SK-N-SH treated with all-trans-retinoic acid at 6 μM for 48 hours (cell line): ENCODE measurements around the gene SCN1B.

Experiments
- ATAC-seq: fragments of 200-7000 bp; cut with Tn5 transposase; 3 replicates; pipeline ENCODE4 v1.9.1; 2020; ENCODE audit warnings: mild to moderate bottlenecking, moderate library complexity
- ARNTL ChIP-seq: fragments of 450-650 bp; formaldehyde crosslinking; IDR thresholded peaks from 2 replicates; pipeline ENCODE4 v1.5.0; 2020; ENCODE audit warnings: low read depth, mild to moderate bottlenecking, moderate library complexity, borderline replicate concordance
- BACH2 ChIP-seq: fragments of 250-450 bp; sonication (Bioruptor Pico); IDR thresholded peaks from 2 replicates; pipeline ENCODE4 v1.9.0; 2021; ENCODE audit warnings: mild to moderate bottlenecking, borderline replicate concordance
- CSDC2 ChIP-seq: fragments of 250-450 bp; sonication (Bioruptor Pico); IDR thresholded peaks from 2 replicates; pipeline ENCODE4 v1.5.0; 2020; ENCODE audit warnings: mild to moderate bottlenecking, moderate library complexity
- ESRRG ChIP-seq: fragments of 250-450 bp; sonication (Bioruptor Pico); IDR thresholded peaks from 2 replicates; pipeline ENCODE4 v1.6.1; 2021; ENCODE audit warnings: mild to moderate bottlenecking
- GLIS3 ChIP-seq: fragments of 250-450 bp; sonication (Bioruptor Pico); IDR thresholded peaks from 2 replicates; pipeline ENCODE4 v1.5.0; 2020; ENCODE audit warnings: mild to moderate bottlenecking, moderate library complexity
- ISL1 ChIP-seq: fragments of 250-450 bp; sonication (Bioruptor Pico); IDR thresholded peaks from 2 replicates; pipeline ENCODE4 v2.1.2; 2022; ENCODE audit warnings: mild to moderate bottlenecking, moderate library complexity
- OSR1 ChIP-seq: fragments of 250-450 bp; sonication (Bioruptor Pico); IDR thresholded peaks from 2 replicates; pipeline ENCODE4 v1.8.0; 2022; ENCODE audit warnings: moderate library complexity, mild to moderate bottlenecking, inconsistent platforms
- PATZ1 ChIP-seq: fragments of 250-450 bp; sonication (Bioruptor Pico); IDR thresholded peaks from 2 replicates; pipeline ENCODE4 v1.8.0; 2020; ENCODE audit warnings: mild to moderate bottlenecking, moderate library complexity, borderline replicate concordance
- POU6F1 ChIP-seq: fragments of 250-450 bp; sonication (Bioruptor Pico); IDR thresholded peaks from 2 replicates; pipeline ENCODE4 v1.8.0; 2021; ENCODE audit warnings: low read depth, mild to moderate bottlenecking, moderate library complexity, borderline replicate concordance
- PPARA ChIP-seq: fragments of 250-450 bp; sonication (Bioruptor Pico); IDR thresholded peaks from 2 replicates; pipeline ENCODE4 v1.5.0; 2020; ENCODE audit warnings: mild to moderate bottlenecking, borderline replicate concordance
- RARB ChIP-seq: fragments of 250-450 bp; sonication (Bioruptor Pico); IDR thresholded peaks from 2 replicates; pipeline ENCODE4 v1.8.0; 2021; ENCODE audit warnings: mild to moderate bottlenecking, moderate library complexity
- SNAI2 ChIP-seq: fragments of 250-450 bp; sonication (Bioruptor Pico); IDR thresholded peaks from 2 replicates; pipeline ENCODE4 v1.5.0; 2020; ENCODE audit warnings: mild to moderate bottlenecking, moderate library complexity
- TCF4 ChIP-seq: fragments of 250-450 bp; sonication (Bioruptor Pico); IDR thresholded peaks from 2 replicates; pipeline ENCODE4 v1.8.0; 2021; ENCODE audit warnings: mild to moderate bottlenecking, moderate library complexity, borderline replicate concordance
- TOX ChIP-seq: fragments of 250-450 bp; sonication (Bioruptor Pico); IDR thresholded peaks from 2 replicates; pipeline ENCODE4 v1.8.0; 2021; ENCODE audit warnings: mild to moderate bottlenecking, moderate library complexity, borderline replicate concordance
- ZC3H10 ChIP-seq: fragments of 250-450 bp; sonication (Bioruptor Pico); IDR thresholded peaks from 2 replicates; pipeline ENCODE4 v1.5.1; 2021; ENCODE audit warnings: mild to moderate bottlenecking, moderate library complexity
- ZFP3 ChIP-seq: fragments of 250-450 bp; sonication (Bioruptor Pico); IDR thresholded peaks from 2 replicates; pipeline ENCODE4 v1.5.0; 2020; ENCODE audit warnings: mild to moderate bottlenecking, moderate library complexity
- ZFP30 ChIP-seq: fragments of 450-650 bp; formaldehyde crosslinking; IDR thresholded peaks from 2 replicates; pipeline ENCODE4 v1.5.0; 2022; ENCODE audit warnings: mild to moderate bottlenecking, moderate library complexity
- ZNF565 ChIP-seq: fragments of 450-650 bp; formaldehyde crosslinking; conservative IDR thresholded peaks from 2 replicates; pipeline ENCODE4 v1.5.0; 2020; ENCODE audit warnings: low read depth, mild to moderate bottlenecking, moderate library complexity
- TF ChIP-seq, protein P1 (sequence below): fragments of 250-450 bp; sonication (Bioruptor Pico); IDR thresholded peaks from 2 replicates; pipeline ENCODE4 v1.5.0; 2020; ENCODE audit warnings: mild to moderate bottlenecking, moderate library complexity
- TF ChIP-seq, protein P2 (sequence below): fragments of 250-450 bp; sonication (Bioruptor Pico); IDR thresholded peaks from 2 replicates; pipeline ENCODE4 v1.5.1; 2021; ENCODE audit warnings: mild to moderate bottlenecking, moderate library complexity

The SCN1B gene

DNA sequence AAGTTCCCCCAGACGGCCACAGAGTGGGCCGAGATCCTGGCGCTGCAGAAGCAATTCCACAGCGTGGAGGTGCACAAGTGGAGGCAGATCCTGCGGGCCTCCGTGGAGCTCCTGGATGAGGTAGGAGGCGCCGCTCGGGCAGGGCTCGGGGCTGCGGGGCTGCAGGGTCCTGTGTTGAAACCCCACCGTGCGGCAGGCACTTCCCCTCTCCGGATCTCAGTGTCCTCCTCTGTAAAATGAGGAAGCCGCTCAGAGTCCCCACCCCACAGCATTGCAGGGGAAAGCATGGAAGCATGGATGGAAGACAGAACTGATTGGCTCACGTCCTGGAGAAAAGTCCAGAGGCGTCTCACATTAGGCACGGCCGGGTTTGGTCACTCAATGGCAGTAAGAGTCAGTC lies 6.8 kb upstream of the SCN1B start:
- no peak for TF ChIP-seq TCF4
- TF ChIP-seq PATZ1: no peak
- no peak for TF ChIP-seq ARNTL
- no peak for TF ChIP-seq ESRRG (CRISPR knock-in tag)
- no peak for TF ChIP-seq BACH2 (CRISPR knock-in tag)
- TF ChIP-seq, all 23 proteins: peak for 0
- no peak for ATAC-seq

GRCh38 chr19:35024095-35024494 lies 6.2 kb upstream of the SCN1B start:
- no peak for ATAC-seq
- TF ChIP-seq TCF4: no peak
- no peak for TF ChIP-seq TOX
- TF ChIP-seq ZFP30: no peak
- no peak for TF ChIP-seq ZFP3 (CRISPR knock-in tag)
- TF ChIP-seq ARNTL: no peak
- TF ChIP-seq ISL1: no peak
- no peak for TF ChIP-seq OSR1 (CRISPR knock-in tag)
- TF ChIP-seq, protein P1, sequence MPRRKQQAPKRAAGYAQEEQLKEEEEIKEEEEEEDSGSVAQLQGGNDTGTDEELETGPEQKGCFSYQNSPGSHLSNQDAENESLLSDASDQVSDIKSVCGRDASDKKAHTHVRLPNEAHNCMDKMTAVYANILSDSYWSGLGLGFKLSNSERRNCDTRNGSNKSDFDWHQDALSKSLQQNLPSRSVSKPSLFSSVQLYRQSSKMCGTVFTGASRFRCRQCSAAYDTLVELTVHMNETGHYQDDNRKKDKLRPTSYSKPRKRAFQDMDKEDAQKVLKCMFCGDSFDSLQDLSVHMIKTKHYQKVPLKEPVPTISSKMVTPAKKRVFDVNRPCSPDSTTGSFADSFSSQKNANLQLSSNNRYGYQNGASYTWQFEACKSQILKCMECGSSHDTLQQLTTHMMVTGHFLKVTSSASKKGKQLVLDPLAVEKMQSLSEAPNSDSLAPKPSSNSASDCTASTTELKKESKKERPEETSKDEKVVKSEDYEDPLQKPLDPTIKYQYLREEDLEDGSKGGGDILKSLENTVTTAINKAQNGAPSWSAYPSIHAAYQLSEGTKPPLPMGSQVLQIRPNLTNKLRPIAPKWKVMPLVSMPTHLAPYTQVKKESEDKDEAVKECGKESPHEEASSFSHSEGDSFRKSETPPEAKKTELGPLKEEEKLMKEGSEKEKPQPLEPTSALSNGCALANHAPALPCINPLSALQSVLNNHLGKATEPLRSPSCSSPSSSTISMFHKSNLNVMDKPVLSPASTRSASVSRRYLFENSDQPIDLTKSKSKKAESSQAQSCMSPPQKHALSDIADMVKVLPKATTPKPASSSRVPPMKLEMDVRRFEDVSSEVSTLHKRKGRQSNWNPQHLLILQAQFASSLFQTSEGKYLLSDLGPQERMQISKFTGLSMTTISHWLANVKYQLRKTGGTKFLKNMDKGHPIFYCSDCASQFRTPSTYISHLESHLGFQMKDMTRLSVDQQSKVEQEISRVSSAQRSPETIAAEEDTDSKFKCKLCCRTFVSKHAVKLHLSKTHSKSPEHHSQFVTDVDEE (CRISPR knock-in tag): no peak
- TF ChIP-seq, protein P2, sequence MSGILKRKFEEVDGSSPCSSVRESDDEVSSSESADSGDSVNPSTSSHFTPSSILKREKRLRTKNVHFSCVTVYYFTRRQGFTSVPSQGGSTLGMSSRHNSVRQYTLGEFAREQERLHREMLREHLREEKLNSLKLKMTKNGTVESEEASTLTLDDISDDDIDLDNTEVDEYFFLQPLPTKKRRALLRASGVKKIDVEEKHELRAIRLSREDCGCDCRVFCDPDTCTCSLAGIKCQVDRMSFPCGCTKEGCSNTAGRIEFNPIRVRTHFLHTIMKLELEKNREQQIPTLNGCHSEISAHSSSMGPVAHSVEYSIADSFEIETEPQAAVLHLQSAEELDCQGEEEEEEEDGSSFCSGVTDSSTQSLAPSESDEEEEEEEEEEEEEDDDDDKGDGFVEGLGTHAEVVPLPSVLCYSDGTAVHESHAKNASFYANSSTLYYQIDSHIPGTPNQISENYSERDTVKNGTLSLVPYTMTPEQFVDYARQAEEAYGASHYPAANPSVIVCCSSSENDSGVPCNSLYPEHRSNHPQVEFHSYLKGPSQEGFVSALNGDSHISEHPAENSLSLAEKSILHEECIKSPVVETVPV (CRISPR knock-in tag): no peak
- TF ChIP-seq BACH2 (CRISPR knock-in tag): no peak
- TF ChIP-seq PPARA (CRISPR knock-in tag): no peak
- TF ChIP-seq PATZ1: no peak
- no peak for TF ChIP-seq CSDC2
- TF ChIP-seq ESRRG (CRISPR knock-in tag): no peak
- TF ChIP-seq SNAI2: no peak
- no peak for TF ChIP-seq ZNF565
- TF ChIP-seq POU6F1 (CRISPR knock-in tag): no peak
- TF ChIP-seq, all 23 proteins: peak for 0

- no peak for ATAC-seq
- TF ChIP-seq RARB (CRISPR knock-in tag): no peak
- TF ChIP-seq, protein P2 (CRISPR knock-in tag): no peak
- no peak for TF ChIP-seq ZFP3 (CRISPR knock-in tag)
- no peak for TF ChIP-seq TCF4
- TF ChIP-seq PPARA (CRISPR knock-in tag): no peak
- no peak for TF ChIP-seq BACH2 (CRISPR knock-in tag)
- TF ChIP-seq, protein P1 (CRISPR knock-in tag): no peak
- TF ChIP-seq CSDC2: no peak
- no peak for TF ChIP-seq OSR1 (CRISPR knock-in tag)
- TF ChIP-seq ISL1: no peak
- TF ChIP-seq ZC3H10 (CRISPR knock-in tag): no peak
- no peak for TF ChIP-seq ZNF565
- TF ChIP-seq GLIS3 (CRISPR knock-in tag): no peak
- TF ChIP-seq ARNTL: no peak
- no peak for TF ChIP-seq PATZ1
- TF ChIP-seq TOX: no peak
- no peak for TF ChIP-seq ZFP30
Observed at GRCh38 chr19:35025969-35026368, 4.3 kb upstream of the SCN1B start.
